ENCODE data around the gene CHD3. TPM values are rescaled to one million over a fixed set of nuclear protein-coding genes. Genes with fewer than 3 reads are reported as not detected.

CHD3 gene
- total and polyA plus RNA-seq, 2 experiments from 2014 or later, result 2.9 to 9.7 TPM

DNA sequence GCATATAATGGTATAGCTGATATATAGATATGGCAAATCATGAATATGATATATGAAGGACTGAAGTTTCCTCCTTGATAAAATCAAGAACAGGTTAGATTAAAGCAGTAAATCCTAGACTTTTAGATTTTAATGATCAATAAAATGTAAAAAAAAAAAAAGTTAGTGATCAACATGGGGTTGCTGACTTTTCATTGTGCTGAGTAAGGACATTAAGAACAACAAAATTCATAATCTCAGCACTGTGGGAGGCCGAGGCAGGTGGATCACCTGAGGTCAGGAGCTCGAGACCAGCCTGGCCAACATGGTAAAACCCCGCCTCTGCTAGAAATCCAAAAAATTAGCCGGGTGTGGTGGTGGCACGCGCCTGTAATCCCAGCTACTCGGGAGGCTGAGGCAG, 10.4 kb upstream of the CHD3 start:
- Histone ChIP-seq H3K79me2 (replicated peaks; ENCODE audit: insufficient read depth) (no peaks in the 10 kb centered on the region), H3K27me3 (ENCODE audit: insufficient read depth) (peaks cover 29% of the 10 kb centered on the region), H3K4me3 (no peak overlapping the region), H3F3A (replicated peaks; ENCODE audit: low read depth) (no peaks in the 10 kb centered on the region), H2AFZ (no peak overlapping the region), H4K20me1 (replicated peaks; ENCODE audit: insufficient read depth) (no peaks in the 10 kb centered on the region), H3K27ac (ENCODE audit: low read depth) (no peak overlapping the region), H3K36me3 (ENCODE audit: insufficient read depth) (no peaks in the 10 kb centered on the region), H3K4me1 (ENCODE audit: insufficient read depth) (peaks cover 8% of the 10 kb centered on the region; the same call in 1 of the 2 replicates), H3K9me2 (ENCODE audit: insufficient read depth) (no peaks in the 10 kb centered on the region), H3K4me2 (no peak overlapping the region)
- no peak for DNase-seq (ENCODE audit: low spot score)
- TF ChIP-seq, protein P1, sequence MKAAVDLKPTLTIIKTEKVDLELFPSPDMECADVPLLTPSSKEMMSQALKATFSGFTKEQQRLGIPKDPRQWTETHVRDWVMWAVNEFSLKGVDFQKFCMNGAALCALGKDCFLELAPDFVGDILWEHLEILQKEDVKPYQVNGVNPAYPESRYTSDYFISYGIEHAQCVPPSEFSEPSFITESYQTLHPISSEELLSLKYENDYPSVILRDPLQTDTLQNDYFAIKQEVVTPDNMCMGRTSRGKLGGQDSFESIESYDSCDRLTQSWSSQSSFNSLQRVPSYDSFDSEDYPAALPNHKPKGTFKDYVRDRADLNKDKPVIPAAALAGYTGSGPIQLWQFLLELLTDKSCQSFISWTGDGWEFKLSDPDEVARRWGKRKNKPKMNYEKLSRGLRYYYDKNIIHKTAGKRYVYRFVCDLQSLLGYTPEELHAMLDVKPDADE (IDR thresholded peaks at IDR 0.05), result no peak
- no peak for TF ChIP-seq EZH2phosphoT487 (IDR thresholded peaks at IDR 0.05; ENCODE audit: unreplicated experiment)
- TF ChIP-seq ZNF331 (CRISPR knock-in tag; IDR thresholded peaks at IDR 0.05; ENCODE audit: low read depth), result no peak
- no peak for TF ChIP-seq CREB1 (CRISPR knock-in tag; IDR thresholded peaks at IDR 0.05; ENCODE audit: low read depth)
- TF ChIP-seq JUNB (IDR thresholded peaks at IDR 0.05; ENCODE audit: unreplicated experiment), result no peak
- TF ChIP-seq, protein P2, sequence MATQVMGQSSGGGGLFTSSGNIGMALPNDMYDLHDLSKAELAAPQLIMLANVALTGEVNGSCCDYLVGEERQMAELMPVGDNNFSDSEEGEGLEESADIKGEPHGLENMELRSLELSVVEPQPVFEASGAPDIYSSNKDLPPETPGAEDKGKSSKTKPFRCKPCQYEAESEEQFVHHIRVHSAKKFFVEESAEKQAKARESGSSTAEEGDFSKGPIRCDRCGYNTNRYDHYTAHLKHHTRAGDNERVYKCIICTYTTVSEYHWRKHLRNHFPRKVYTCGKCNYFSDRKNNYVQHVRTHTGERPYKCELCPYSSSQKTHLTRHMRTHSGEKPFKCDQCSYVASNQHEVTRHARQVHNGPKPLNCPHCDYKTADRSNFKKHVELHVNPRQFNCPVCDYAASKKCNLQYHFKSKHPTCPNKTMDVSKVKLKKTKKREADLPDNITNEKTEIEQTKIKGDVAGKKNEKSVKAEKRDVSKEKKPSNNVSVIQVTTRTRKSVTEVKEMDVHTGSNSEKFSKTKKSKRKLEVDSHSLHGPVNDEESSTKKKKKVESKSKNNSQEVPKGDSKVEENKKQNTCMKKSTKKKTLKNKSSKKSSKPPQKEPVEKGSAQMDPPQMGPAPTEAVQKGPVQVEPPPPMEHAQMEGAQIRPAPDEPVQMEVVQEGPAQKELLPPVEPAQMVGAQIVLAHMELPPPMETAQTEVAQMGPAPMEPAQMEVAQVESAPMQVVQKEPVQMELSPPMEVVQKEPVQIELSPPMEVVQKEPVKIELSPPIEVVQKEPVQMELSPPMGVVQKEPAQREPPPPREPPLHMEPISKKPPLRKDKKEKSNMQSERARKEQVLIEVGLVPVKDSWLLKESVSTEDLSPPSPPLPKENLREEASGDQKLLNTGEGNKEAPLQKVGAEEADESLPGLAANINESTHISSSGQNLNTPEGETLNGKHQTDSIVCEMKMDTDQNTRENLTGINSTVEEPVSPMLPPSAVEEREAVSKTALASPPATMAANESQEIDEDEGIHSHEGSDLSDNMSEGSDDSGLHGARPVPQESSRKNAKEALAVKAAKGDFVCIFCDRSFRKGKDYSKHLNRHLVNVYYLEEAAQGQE (IDR thresholded peaks at IDR 0.05; ENCODE audit: unreplicated experiment), result no peak
- TF ChIP-seq STAT1 (IDR thresholded peaks at IDR 0.05; ENCODE audit: unreplicated experiment), result no peak
- no peak for TF ChIP-seq NANOG (IDR thresholded peaks at IDR 0.05; ENCODE audit: borderline replicate concordance)
- TF ChIP-seq POLR2AphosphoS5 (IDR thresholded peaks at IDR 0.05; ENCODE audit: low read depth), result no peak
- TF ChIP-seq, protein P3, sequence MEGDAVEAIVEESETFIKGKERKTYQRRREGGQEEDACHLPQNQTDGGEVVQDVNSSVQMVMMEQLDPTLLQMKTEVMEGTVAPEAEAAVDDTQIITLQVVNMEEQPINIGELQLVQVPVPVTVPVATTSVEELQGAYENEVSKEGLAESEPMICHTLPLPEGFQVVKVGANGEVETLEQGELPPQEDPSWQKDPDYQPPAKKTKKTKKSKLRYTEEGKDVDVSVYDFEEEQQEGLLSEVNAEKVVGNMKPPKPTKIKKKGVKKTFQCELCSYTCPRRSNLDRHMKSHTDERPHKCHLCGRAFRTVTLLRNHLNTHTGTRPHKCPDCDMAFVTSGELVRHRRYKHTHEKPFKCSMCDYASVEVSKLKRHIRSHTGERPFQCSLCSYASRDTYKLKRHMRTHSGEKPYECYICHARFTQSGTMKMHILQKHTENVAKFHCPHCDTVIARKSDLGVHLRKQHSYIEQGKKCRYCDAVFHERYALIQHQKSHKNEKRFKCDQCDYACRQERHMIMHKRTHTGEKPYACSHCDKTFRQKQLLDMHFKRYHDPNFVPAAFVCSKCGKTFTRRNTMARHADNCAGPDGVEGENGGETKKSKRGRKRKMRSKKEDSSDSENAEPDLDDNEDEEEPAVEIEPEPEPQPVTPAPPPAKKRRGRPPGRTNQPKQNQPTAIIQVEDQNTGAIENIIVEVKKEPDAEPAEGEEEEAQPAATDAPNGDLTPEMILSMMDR (conservative IDR thresholded peaks at IDR 0.05; ENCODE audit: low read depth in 2 of 2), result no peak
- no peak for TF ChIP-seq EZH2 (IDR thresholded peaks at IDR 0.05; ENCODE audit: low read depth, unreplicated experiment)
- TF ChIP-seq, protein P4, sequence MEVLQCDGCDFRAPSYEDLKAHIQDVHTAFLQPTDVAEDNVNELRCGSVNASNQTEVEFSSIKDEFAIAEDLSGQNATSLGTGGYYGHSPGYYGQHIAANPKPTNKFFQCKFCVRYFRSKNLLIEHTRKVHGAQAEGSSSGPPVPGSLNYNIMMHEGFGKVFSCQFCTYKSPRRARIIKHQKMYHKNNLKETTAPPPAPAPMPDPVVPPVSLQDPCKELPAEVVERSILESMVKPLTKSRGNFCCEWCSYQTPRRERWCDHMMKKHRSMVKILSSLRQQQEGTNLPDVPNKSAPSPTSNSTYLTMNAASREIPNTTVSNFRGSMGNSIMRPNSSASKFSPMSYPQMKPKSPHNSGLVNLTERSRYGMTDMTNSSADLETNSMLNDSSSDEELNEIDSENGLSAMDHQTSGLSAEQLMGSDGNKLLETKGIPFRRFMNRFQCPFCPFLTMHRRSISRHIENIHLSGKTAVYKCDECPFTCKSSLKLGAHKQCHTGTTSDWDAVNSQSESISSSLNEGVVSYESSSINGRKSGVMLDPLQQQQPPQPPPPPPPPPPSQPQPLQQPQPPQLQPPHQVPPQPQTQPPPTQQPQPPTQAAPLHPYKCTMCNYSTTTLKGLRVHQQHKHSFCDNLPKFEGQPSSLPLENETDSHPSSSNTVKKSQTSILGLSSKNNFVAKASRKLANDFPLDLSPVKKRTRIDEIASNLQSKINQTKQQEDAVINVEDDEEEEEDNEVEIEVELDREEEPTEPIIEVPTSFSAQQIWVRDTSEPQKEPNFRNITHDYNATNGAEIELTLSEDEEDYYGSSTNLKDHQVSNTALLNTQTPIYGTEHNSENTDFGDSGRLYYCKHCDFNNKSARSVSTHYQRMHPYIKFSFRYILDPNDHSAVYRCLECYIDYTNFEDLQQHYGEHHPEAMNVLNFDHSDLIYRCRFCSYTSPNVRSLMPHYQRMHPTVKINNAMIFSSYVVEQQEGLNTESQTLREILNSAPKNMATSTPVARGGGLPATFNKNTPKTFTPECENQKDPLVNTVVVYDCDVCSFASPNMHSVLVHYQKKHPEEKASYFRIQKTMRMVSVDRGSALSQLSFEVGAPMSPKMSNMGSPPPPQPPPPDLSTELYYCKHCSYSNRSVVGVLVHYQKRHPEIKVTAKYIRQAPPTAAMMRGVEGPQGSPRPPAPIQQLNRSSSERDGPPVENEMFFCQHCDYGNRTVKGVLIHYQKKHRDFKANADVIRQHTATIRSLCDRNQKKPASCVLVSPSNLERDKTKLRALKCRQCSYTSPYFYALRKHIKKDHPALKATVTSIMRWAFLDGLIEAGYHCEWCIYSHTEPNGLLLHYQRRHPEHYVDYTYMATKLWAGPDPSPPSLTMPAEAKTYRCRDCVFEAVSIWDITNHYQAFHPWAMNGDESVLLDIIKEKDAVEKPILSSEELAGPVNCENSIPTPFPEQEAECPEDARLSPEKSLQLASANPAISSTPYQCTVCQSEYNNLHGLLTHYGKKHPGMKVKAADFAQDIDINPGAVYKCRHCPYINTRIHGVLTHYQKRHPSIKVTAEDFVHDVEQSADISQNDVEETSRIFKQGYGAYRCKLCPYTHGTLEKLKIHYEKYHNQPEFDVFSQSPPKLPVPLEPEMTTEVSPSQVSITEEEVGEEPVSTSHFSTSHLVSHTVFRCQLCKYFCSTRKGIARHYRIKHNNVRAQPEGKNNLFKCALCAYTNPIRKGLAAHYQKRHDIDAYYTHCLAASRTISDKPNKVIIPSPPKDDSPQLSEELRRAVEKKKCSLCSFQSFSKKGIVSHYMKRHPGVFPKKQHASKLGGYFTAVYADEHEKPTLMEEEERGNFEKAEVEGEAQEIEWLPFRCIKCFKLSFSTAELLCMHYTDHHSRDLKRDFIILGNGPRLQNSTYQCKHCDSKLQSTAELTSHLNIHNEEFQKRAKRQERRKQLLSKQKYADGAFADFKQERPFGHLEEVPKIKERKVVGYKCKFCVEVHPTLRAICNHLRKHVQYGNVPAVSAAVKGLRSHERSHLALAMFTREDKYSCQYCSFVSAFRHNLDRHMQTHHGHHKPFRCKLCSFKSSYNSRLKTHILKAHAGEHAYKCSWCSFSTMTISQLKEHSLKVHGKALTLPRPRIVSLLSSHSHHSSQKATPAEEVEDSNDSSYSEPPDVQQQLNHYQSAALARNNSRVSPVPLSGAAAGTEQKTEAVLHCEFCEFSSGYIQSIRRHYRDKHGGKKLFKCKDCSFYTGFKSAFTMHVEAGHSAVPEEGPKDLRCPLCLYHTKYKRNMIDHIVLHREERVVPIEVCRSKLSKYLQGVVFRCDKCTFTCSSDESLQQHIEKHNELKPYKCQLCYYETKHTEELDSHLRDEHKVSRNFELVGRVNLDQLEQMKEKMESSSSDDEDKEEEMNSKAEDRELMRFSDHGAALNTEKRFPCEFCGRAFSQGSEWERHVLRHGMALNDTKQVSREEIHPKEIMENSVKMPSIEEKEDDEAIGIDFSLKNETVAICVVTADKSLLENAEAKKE (CRISPR knock-in tag; IDR thresholded peaks at IDR 0.05), result no peak
- no peak for TF ChIP-seq ZNF114 (CRISPR knock-in tag; IDR thresholded peaks at IDR 0.05)
- no peak overlapping the region for H3K4me3 Mint-ChIP-seq
- no peak overlapping the region for H3K27ac Mint-ChIP-seq
- ATAC-seq, result no peak
- H3K36me3 Mint-ChIP-seq (ENCODE audit: low read depth), result no peaks in the 10 kb centered on the region
- no peaks in the 10 kb centered on the region for H3K9me3 Mint-ChIP-seq
- H3K27me3 Mint-ChIP-seq (ENCODE audit: insufficient read depth, low read depth, poor library complexity), result no peaks in the 10 kb centered on the region
- H3K4me1 Mint-ChIP-seq, result no peaks in the 10 kb centered on the region

Data from GM23338 (cell line).